ENCODE results near the gene MFSD11.

MFSD11 gene

GRCh38 chr17:76702941-76703637, 34.8 kb upstream of the MFSD11 start:
- Histone ChIP-seq H3K4me1 (ENCODE audit: control insufficient read depth, low read length) (no peaks in the 10 kb centered on the region), H3K79me2 (ENCODE audit: control insufficient read depth, low read length) (no peaks in the 10 kb centered on the region), H3K36me3 (ENCODE audit: control insufficient read depth, low read length) (no peaks in the 10 kb centered on the region), H3K4me3 (ENCODE audit: low read length) (no peak overlapping the region), H3F3A (ENCODE audit: control insufficient read depth, insufficient read depth) (no peaks in the 10 kb centered on the region), H3K27ac (ENCODE audit: low read depth, low read length) (no peak overlapping the region), H3K9me2 (replicated peaks; ENCODE audit: control insufficient read depth, low read length) (no peaks in the 10 kb centered on the region), H3K27me3 (ENCODE audit: control insufficient read depth, low read length) (peaks cover 8% of the 10 kb centered on the region), H4K20me1 (ENCODE audit: control insufficient read depth, insufficient read depth, low read depth, low read length) (no peaks in the 10 kb centered on the region), H3K4me2 (ENCODE audit: low read length) (no peak overlapping the region), H3K9me3 (ENCODE audit: control insufficient read depth, insufficient read depth, low read length) (no peaks in the 10 kb centered on the region)
- no peak for TF ChIP-seq EZH2phosphoT487 (IDR thresholded peaks at IDR 0.05; ENCODE audit: borderline replicate concordance, low read length)
- no peak for TF ChIP-seq CTCF (IDR thresholded peaks at IDR 0.05; ENCODE audit: low read depth, low read length, poor library complexity, severe bottlenecking)

- Histone ChIP-seq H3K79me2 (ENCODE audit: control insufficient read depth, low read length) (no peaks in the 10 kb centered on the region), H3K27me3 (ENCODE audit: control insufficient read depth, low read length) (peaks cover 16% of the 10 kb centered on the region), H3K27ac (ENCODE audit: low read depth, low read length) (no peak overlapping the region), H3F3A (ENCODE audit: control insufficient read depth, insufficient read depth) (no peaks in the 10 kb centered on the region), H4K20me1 (ENCODE audit: control insufficient read depth, insufficient read depth, low read depth, low read length) (no peaks in the 10 kb centered on the region), H3K4me1 (ENCODE audit: control insufficient read depth, low read length) (no peaks in the 10 kb centered on the region), H3K9me2 (replicated peaks; ENCODE audit: control insufficient read depth, low read length) (no peaks in the 10 kb centered on the region), H3K36me3 (ENCODE audit: control insufficient read depth, low read length) (no peaks in the 10 kb centered on the region), H3K9me3 (ENCODE audit: control insufficient read depth, insufficient read depth, low read length) (no peaks in the 10 kb centered on the region), H3K4me2 (ENCODE audit: low read length) (no peak overlapping the region), H3K4me3 (ENCODE audit: low read length) (no peak overlapping the region)
- TF ChIP-seq CTCF (IDR thresholded peaks at IDR 0.05; ENCODE audit: low read depth, low read length, poor library complexity, severe bottlenecking) (no peak), EZH2phosphoT487 (IDR thresholded peaks at IDR 0.05; ENCODE audit: borderline replicate concordance, low read length) (no peak)
Observed at GRCh38 chr17:76704805-76705204, 33.1 kb upstream of the MFSD11 start.

- no peak overlapping the region for H3K4me2 ChIP-seq (ENCODE audit: low read length)
- H3K4me3 ChIP-seq (ENCODE audit: low read length): no peak overlapping the region
- H3K27me3 ChIP-seq (ENCODE audit: control insufficient read depth, low read length): peaks cover 27% of the 10 kb centered on the region
- H3K79me2 ChIP-seq (ENCODE audit: control insufficient read depth, low read length): no peaks in the 10 kb centered on the region
- TF ChIP-seq CTCF (IDR thresholded peaks at IDR 0.05; ENCODE audit: low read depth, low read length, poor library complexity, severe bottlenecking): no peak
- TF ChIP-seq EZH2phosphoT487 (IDR thresholded peaks at IDR 0.05; ENCODE audit: borderline replicate concordance, low read length): no peak
- H3K9me2 ChIP-seq (replicated peaks; ENCODE audit: control insufficient read depth, low read length): no peaks in the 10 kb centered on the region
- H3F3A ChIP-seq (ENCODE audit: control insufficient read depth, insufficient read depth): peaks cover 5% of the 10 kb centered on the region
- H4K20me1 ChIP-seq (ENCODE audit: control insufficient read depth, insufficient read depth, low read depth, low read length): no peaks in the 10 kb centered on the region
- H3K36me3 ChIP-seq (ENCODE audit: control insufficient read depth, low read length): no peaks in the 10 kb centered on the region
- H3K4me1 ChIP-seq (ENCODE audit: control insufficient read depth, low read length): peaks cover 7% of the 10 kb centered on the region
- H3K9me3 ChIP-seq (ENCODE audit: control insufficient read depth, insufficient read depth, low read length): no peaks in the 10 kb centered on the region
- no peak overlapping the region for H3K27ac ChIP-seq (ENCODE audit: low read depth, low read length)
Observed at GRCh38 chr17:76706817-76707216, 31.1 kb upstream of the MFSD11 start.
